ENCODE measurements around the gene SCPEP1.

- TF ChIP-seq ZNF501 (CRISPR knock-in tag; IDR thresholded peaks at IDR 0.05) = no peak
- TF ChIP-seq PRDM15 (CRISPR knock-in tag; IDR thresholded peaks at IDR 0.05) = no peak
Observed at GRCh38 chr17:57034807-57035754, 57.1 kb downstream of the SCPEP1 start.
